Ovary (tissue), 9 donors: ENCODE results near the gene CDRT4. TPM values are rescaled to one million over a fixed set of nuclear protein-coding genes. Genes with fewer than 3 reads are reported as not detected.
"Not testable (repeated sequence)": the region's sequence is repeated elsewhere in the genome, so short reads cannot be mapped to it uniquely, and the experiment has no call there.

Experiments used
- DNase-seq, 5 donors: peaks; one replicate each; pipeline ENCODE4 v3.0.0-alpha.2; 2019 to 2020
- H3K27ac ChIP-seq, 2 donors: fragments of 200-600 bp; one replicate each; pipeline versions ENCODE4 v1.5.1 to v1.8.0; 2019 to 2022
- H3K27me3 ChIP-seq: fragments of 200-600 bp; one replicate; pipeline ENCODE4 v1.8.0; 2022
- H3K36me3 ChIP-seq: fragments of 200-600 bp; sonication (generic); one replicate; pipeline ENCODE4 v1.5.1; 2019
- H3K4me1 ChIP-seq: one replicate; pipeline ENCODE4 v1.8.1; 2013; ENCODE audit warnings: mild to moderate bottlenecking, moderate library complexity; ENCODE audit not compliant: insufficient read depth
- H3K4me3 ChIP-seq: fragments of 200-600 bp; sonication (generic); one replicate; pipeline ENCODE4 v1.5.1; 2017
- H3K9me3 ChIP-seq, 2 donors: fragments of 200-600 bp in 1 of 2; sonication (generic) in 1 of 2; one replicate each; pipeline versions ENCODE4 v1.5.1 to v1.8.1; 2013 to 2019; ENCODE audit warnings: mild to moderate bottlenecking in 1 of 2, moderate library complexity in 1 of 2
- CTCF ChIP-seq, 3 donors: fragments of 450-650 bp in 2 of 3; fragments of 200-600 bp in 1 of 3; IDR thresholded peaks; one replicate each; pipeline versions ENCODE4 v1.5.1 to v1.8.0; 2016 to 2022; ENCODE audit warnings: antibody characterized with exemption in 3 of 3, mild to moderate bottlenecking in 1 of 3
- EP300 ChIP-seq: sonication (generic); formaldehyde crosslinking; IDR thresholded peaks from one replicate; pipeline ENCODE4 v1.6.1; 2017; ENCODE audit warnings: antibody characterized with exemption
- POLR2A ChIP-seq: fragments of 450-650 bp; IDR thresholded peaks from one replicate; pipeline ENCODE4 v1.6.1; 2017; ENCODE audit warnings: antibody characterized with exemption, mild to moderate bottlenecking, moderate library complexity
- WGBS, 3 donors: extraction: QIAGEN DNeasy Blood & Tissue Kit in 1 of 3; methylation state at CpG; one replicate each; pipeline versions ENCODE4 v1.1.5 to v1.1.7; 2013 to 2017; 5-methylcytosine and 5-hydroxymethylcytosine counted together
- intact Hi-C, 4 donors: fragments of 100-400 bp; cut with DNase I; formaldehyde crosslinking; loops; one replicate each; pipeline versions ENCODE4 v1.11.0 to v1.15.1; 2022 to 2023
- polyA plus RNA-seq, 2 donors: library from polyadenylated mRNA; stranded (reverse); fragments of 200-250 nt in 1 of 2; fragments of 350-450 nt in 1 of 2; fragmentation: Illumina TruSeq in 1 of 2; extraction: RNeasy Lipid Tissue Mini Kit (QIAGEN cat#74804) in 1 of 2; gene quantifications; one replicate each; pipeline ENCODE4 v1.2.3, GENCODE V29; 2013 to 2014
- total RNA-seq, 7 donors: library from RNA; depleted of rRNA in 2 of 7; stranded (reverse); fragments of >200 nt in 2 of 7; fragmentation: NEBNext Ultra II Directional in 3 of 7; extraction: Animal tissue kit (Norgen Biotek cat#: 25700) in 3 of 7; gene quantifications; one replicate each; pipeline versions ENCODE4 v1.1.0 to v1.2.4, GENCODE V29; 2016 to 2023
- donor health status: DM: no; HTN: no; CAD: no; lungs with moderate emphysema.
- donor health status: DM: no; HTN: no; CAD: no.
- donor health status: Bipolar disorder and iron deficiency.
- donor health status: DM: yes; HTN: yes; CAD: no.
- donor health status: DM: no; HTN: no; CAD: no.
- donor health status: DM: yes; HTN: yes; CAD: no.

Gene CDRT4
- total and polyA plus RNA-seq, 9 donors = 4.1 to 11.7 (median 7.2) TPM

- TF ChIP-seq CTCF (IDR thresholded peaks at IDR 0.05) = no peak
- TF ChIP-seq EP300 = no peak
- TF ChIP-seq POLR2A = no peak
- H3K27ac ChIP-seq = no peak overlapping the region
Measured at GRCh38 chr17:15508466-15508865, 41.0 kb upstream of the CDRT4 start.

GRCh38 chr17:15507896-15508295, 40.5 kb upstream of the CDRT4 start:
- Histone ChIP-seq H3K4me3 (no peak overlapping the region), H3K36me3 (no peaks in the 10 kb centered on the region), H3K4me1 (peaks cover 7% of the 10 kb centered on the region), H3K9me3 (no peaks in the 10 kb centered on the region), H3K27me3 (no peaks in the 10 kb centered on the region), H3K27ac (no peak overlapping the region)
- intact Hi-C loops = loop anchor here in 1 of 4 donors (5.0 kb wide), 1 partner anchor 251 kb away; no protein-coding TSS in a partner anchor
- TF ChIP-seq EP300 = no peak
- no peak for TF ChIP-seq CTCF (IDR thresholded peaks at IDR 0.05)
- no peak for TF ChIP-seq POLR2A
- DNase-seq = no peak
- 89 to 95% (median 94%) methylated on average over 3 of the region's 3 CpGs for whole genome bisulfite sequencing, 3 donors

More at GRCh38 chr17:15508466-15508865, 41.0 kb upstream of the CDRT4 start:
- Histone ChIP-seq H3K9me3 (no peaks in the 10 kb centered on the region), H3K36me3 (no peaks in the 10 kb centered on the region), H3K27me3 (no peaks in the 10 kb centered on the region), H3K4me3 (no peak overlapping the region), H3K4me1 (peaks cover 8% of the 10 kb centered on the region)
- 52 to 73% (median 63%) methylated on average over 7 of the region's 7 CpGs for WGBS, 3 donors
- DNase-seq = no peak
- intact Hi-C loops = loop anchor here in 1 of 4 donors (5.0 kb wide), 1 partner anchor 251 kb away; no protein-coding TSS in a partner anchor

GRCh38 chr17:15507001-15507400, 39.6 kb upstream of the CDRT4 start:
- 94 to 96% (median 95%) methylated on average over 9 of the region's 9 CpGs for WGBS, 3 donors
- H3K4me1 ChIP-seq = peaks cover 5% of the 10 kb centered on the region
- TF ChIP-seq EP300 (no peak), CTCF (IDR thresholded peaks at IDR 0.05) (no peak), POLR2A (no peak)
- H3K9me3 ChIP-seq = no peaks in the 10 kb centered on the region
- intact Hi-C loops = loop anchor here in 1 of 4 donors (5.0 kb wide), 1 partner anchor 250 kb away; no protein-coding TSS in a partner anchor
- DNase-seq = no peak
- H3K36me3 ChIP-seq = no peaks in the 10 kb centered on the region
- H3K27me3 ChIP-seq = no peaks in the 10 kb centered on the region
- no peak overlapping the region for H3K4me3 ChIP-seq
- H3K27ac ChIP-seq = no peak overlapping the region

GRCh38 chr17:15505708-15506107, 38.3 kb upstream of the CDRT4 start:
- not testable (repeated sequence) for H3K27ac ChIP-seq, H3K9me3 ChIP-seq, H3K36me3 ChIP-seq, DNase-seq, H3K27me3 ChIP-seq, H3K4me3 ChIP-seq, H3K4me1 ChIP-seq
- 88 to 97% (median 95%) methylated on average over 21 to 32 of the region's 32 CpGs for WGBS, 3 donors
- intact Hi-C loops = loop anchor here in 1 of 4 donors (5.0 kb wide), 1 partner anchor 248 kb away; no protein-coding TSS in a partner anchor

- peaks cover 8% of the 10 kb centered on the region for H3K4me1 ChIP-seq
- TF ChIP-seq CTCF (IDR thresholded peaks at IDR 0.05) (no peak), EP300 (no peak), POLR2A (no peak)
- no peaks in the 10 kb centered on the region for H3K36me3 ChIP-seq
- DNase-seq = no peak
- H3K4me3 ChIP-seq = no peak overlapping the region
- intact Hi-C loops = loop anchor here in 2 of 4 donors (2.0 to 5.0 kb wide), 2 partner anchors 241 to 243 kb away; no protein-coding TSS in a partner anchor
- H3K27me3 ChIP-seq = no peaks in the 10 kb centered on the region
- no peaks in the 10 kb centered on the region for H3K9me3 ChIP-seq
- WGBS, 3 donors = 77 to 80% (median 79%) methylated on average over 2 of the region's 2 CpGs
- H3K27ac ChIP-seq = no peak overlapping the region
Measured at GRCh38 chr17:15503731-15504130, 36.3 kb upstream of the CDRT4 start.
